B cell (primary cell): ENCODE data around the gene DCAF4. TPM values are rescaled to one million over a fixed set of nuclear protein-coding genes. Genes with fewer than 3 reads are reported as not detected.

ENCODE experiments used
- ATAC-seq: fragments of 200-7000 bp; cut with Tn5 transposase; one replicate; pipeline ENCODE4 v1.10.0; 2021; ENCODE audit warnings: low read depth, mild to moderate bottlenecking, moderate number of reproducible peaks, moderate library complexity
- CTCF ChIA-PET: fragments of 350-600 bp; sonication (Branson Sonifier 250); formaldehyde crosslinking; loops from one replicate; lab custom pipeline; 2021; ENCODE audit warnings: antibody characterized with exemption, inconsistent platforms; lab: Charles Lee
- POLR2A ChIA-PET: fragments of 350-600 bp; sonication (Branson Sonifier 250); formaldehyde crosslinking; loops from one replicate; lab custom pipeline; 2021; ENCODE audit warnings: antibody characterized with exemption; lab: Charles Lee
- DNase-seq: peaks from one replicate; pipeline ENCODE4 v3.0.0; 2013
- H2AFZ ChIP-seq: 2 replicates; pipeline ENCODE4 v1.6.1; 2012; ENCODE audit warnings: mild to moderate bottlenecking, low read depth, low read length; ENCODE audit not compliant: insufficient read depth, poor library complexity, severe bottlenecking
- H3K27ac ChIP-seq, 2 donors: 1 replicate in 1 of 2; 2 replicates in 1 of 2; pipeline ENCODE4 v1.5.1; 2012 to 2013; ENCODE audit warnings: low read length in 2 of 2, mild to moderate bottlenecking in 2 of 2, moderate library complexity in 1 of 2
- H3K27me3 ChIP-seq, 4 experiments: fragments of 200-600 bp in 1 of 4; sonication (generic) in 1 of 4; replicated peaks in 1 of 4; 1 replicate in 2 of 4; 2 replicates in 2 of 4; pipeline versions ENCODE4 v1.6.1 to v1.7.0; 2013 to 2016; ENCODE audit warnings: low read length in 3 of 4, mild to moderate bottlenecking in 2 of 4, mixed read lengths in 1 of 4, moderate library complexity in 1 of 4; ENCODE audit not compliant: insufficient read depth in 4 of 4, control insufficient read depth in 3 of 4; ENCODE audit errors: control extremely low read depth in 1 of 4
- H3K36me3 ChIP-seq, 2 experiments: replicated peaks in 1 of 2; 1 replicate in 1 of 2; 2 replicates in 1 of 2; pipeline versions ENCODE4 v1.6.1 to v1.7.1; 2013; ENCODE audit warnings: low read length in 1 of 2; ENCODE audit not compliant: insufficient read depth in 2 of 2, control insufficient read depth in 1 of 2; ENCODE audit errors: control extremely low read depth in 1 of 2, extremely low read depth in 1 of 2
- H3K4me1 ChIP-seq, 2 donors: fragments of 200-600 bp in 1 of 2; sonication (generic) in 1 of 2; 1 replicate in 1 of 2; 2 replicates in 1 of 2; pipeline versions ENCODE4 v1.5.1 to v1.6.1; 2013 to 2017; ENCODE audit warnings: low read length in 2 of 2; ENCODE audit not compliant: control insufficient read depth in 2 of 2, insufficient read depth in 2 of 2
- H3K4me2 ChIP-seq: replicated peaks from 2 replicates; pipeline ENCODE3; 2012; ENCODE audit warnings: mild to moderate bottlenecking, low read depth, low read length; ENCODE audit not compliant: poor library complexity, severe bottlenecking
- H3K4me3 ChIP-seq, 5 experiments: fragments of 200-600 bp in 1 of 5; sonication (generic) in 1 of 5; 1 replicate in 3 of 5; 2 replicates in 2 of 5; pipeline versions ENCODE4 v1.5.1 to v1.7.0; 2011 to 2016; ENCODE audit warnings: low read length in 4 of 5, mild to moderate bottlenecking in 4 of 5, low read depth in 2 of 5, control low read depth in 1 of 5, moderate library complexity in 1 of 5; ENCODE audit not compliant: insufficient read depth in 1 of 5; ENCODE audit errors: control extremely low read depth in 1 of 5, extremely low read depth in 1 of 5
- H3K79me2 ChIP-seq: fragments of 200-600 bp; sonication (generic); one replicate; pipeline ENCODE4 v1.6.0; 2016; ENCODE audit warnings: low read length; ENCODE audit not compliant: control insufficient read depth, insufficient read depth
- H3K9ac ChIP-seq: fragments of 200-600 bp; sonication (generic); 2 replicates; pipeline ENCODE4 v1.6.1; 2017; ENCODE audit warnings: mild to moderate bottlenecking, low read length, moderate library complexity
- H3K9me3 ChIP-seq, 3 donors: one replicate each; pipeline versions ENCODE4 v1.6.1 to v1.7.1; 2013; ENCODE audit warnings: low read length in 2 of 3; ENCODE audit not compliant: control insufficient read depth in 2 of 3, insufficient read depth in 1 of 3; ENCODE audit errors: control extremely low read depth in 1 of 3
- H4K20me1 ChIP-seq: 2 replicates; pipeline ENCODE4 v1.6.0; 2012; ENCODE audit warnings: mild to moderate bottlenecking, low read length; ENCODE audit not compliant: insufficient read depth, control insufficient read depth, poor library complexity, severe bottlenecking
- H3K27ac Mint-ChIP-seq: one replicate; pipeline ENCODE4 v1.8.0; 2021; ENCODE audit warnings: mixed read lengths
- H3K27me3 Mint-ChIP-seq: one replicate; pipeline ENCODE4 v1.8.0; 2021; ENCODE audit warnings: mixed read lengths
- H3K4me1 Mint-ChIP-seq: one replicate; pipeline ENCODE4 v1.8.0; 2021; ENCODE audit warnings: mixed read lengths
- H3K4me3 Mint-ChIP-seq: one replicate; pipeline ENCODE4 v1.8.0; 2021; ENCODE audit warnings: mixed read lengths
- H3K9me3 Mint-ChIP-seq: one replicate; pipeline ENCODE4 v1.8.0; 2022; ENCODE audit warnings: mixed read lengths; ENCODE audit not compliant: insufficient read depth
- CTCF ChIP-seq: fragments of 200-600 bp; IDR thresholded peaks from one replicate; pipeline ENCODE4 v1.8.0; 2022; ENCODE audit warnings: antibody characterized with exemption, mild to moderate bottlenecking
- EZH2 ChIP-seq: IDR thresholded peaks from 2 replicates; pipeline ENCODE4 v1.6.1; 2012; ENCODE audit warnings: borderline replicate concordance, low read depth, mild to moderate bottlenecking, moderate library complexity, low read length; ENCODE audit not compliant: insufficient read depth, poor library complexity, severe bottlenecking
- WGBS: methylation state at CpG from one replicate; pipeline ENCODE4 v1.1.5; 2013; ENCODE audit warnings: missing lambda C conversion rate; ENCODE audit not compliant: insufficient coverage; 5-methylcytosine and 5-hydroxymethylcytosine counted together
- intact Hi-C: fragments of 100-400 bp; cut with micrococcal nuclease; formaldehyde crosslinking; loops from one replicate; pipeline ENCODE4 v1.10.0; 2022
- polyA plus RNA-seq: library from polyadenylated mRNA; depleted of rRNA; stranded (reverse); fragments of >200 nt; gene quantifications from 2 replicates; pipeline ENCODE4 v1.2.3, GENCODE V29; 2012
- total RNA-seq, 2 donors: library from RNA; stranded (reverse); fragments of 120-200 nt in 1 of 2; gene quantifications; 1 replicate in 1 of 2; 2 replicates in 1 of 2; pipeline versions ENCODE4 v1.2.3 to v1.2.4, GENCODE V29; 2013 to 2022

The DCAF4 gene
- total and polyA plus RNA-seq, 2 donors (not counting 1 experiment from before 2014, with no cell fraction given) = 35.3 to 54.6 TPM

GRCh38 chr14:72909163-72909562, 17.1 kb upstream of the DCAF4 start:
- Histone ChIP-seq H4K20me1 (no peaks in the 10 kb centered on the region), H2AFZ (no peak overlapping the region), H3K9me3 (no peaks in the 10 kb centered on the region), H3K27ac (no peak overlapping the region), H3K36me3 (no peaks in the 10 kb centered on the region), H3K4me1 (peaks cover 7 to 22% of the 10 kb centered on the region in 2 donors), H3K9ac (no peak overlapping the region), H3K79me2 (no peaks in the 10 kb centered on the region), H3K4me3 (no peak overlapping the region), H3K4me2 (no peak overlapping the region), H3K27me3 (no peaks in the 10 kb centered on the region)
- Mint-ChIP-seq H3K27ac (no peak overlapping the region), H3K4me3 (no peak overlapping the region), H3K27me3 (peaks cover 6% of the 10 kb centered on the region), H3K9me3 (no peaks in the 10 kb centered on the region), H3K4me1 (peaks cover 13% of the 10 kb centered on the region)
- intact Hi-C loops = no loop called here
- TF ChIP-seq CTCF (no peak), EZH2 (no peak)
- no peak for DNase-seq
- 95% methylated on average over 5 of the region's 5 CpGs for WGBS
- ChIA-PET CTCF (interaction anchor here (0.7 to 4.5 kb wide), 7 partner anchors 16 to 399 kb away, joined by 4 to 56 read pairs (median 4); no protein-coding TSS in a partner anchor), POLR2A (no interaction called here)
- ATAC-seq = no peak

- intact Hi-C loops = no loop called here
- no peak overlapping the region for H3K9ac ChIP-seq
- no peaks in the 10 kb centered on the region for H4K20me1 ChIP-seq
- peaks cover 12% of the 10 kb centered on the region for H3K27me3 Mint-ChIP-seq
- no peak overlapping the region for H3K27ac Mint-ChIP-seq
- POLR2A ChIA-PET = no interaction called here
- H3K4me3 ChIP-seq = no peak overlapping the region
- no peak for ATAC-seq
- no peak overlapping the region for H2AFZ ChIP-seq
- no peaks in the 10 kb centered on the region for H3K79me2 ChIP-seq
- no peak overlapping the region for H3K4me2 ChIP-seq
- H3K27ac ChIP-seq = no peak overlapping the region
- H3K4me1 Mint-ChIP-seq = no peaks in the 10 kb centered on the region
- H3K4me1 ChIP-seq = no peaks in the 10 kb centered on the region
- H3K9me3 Mint-ChIP-seq = no peaks in the 10 kb centered on the region
- H3K36me3 ChIP-seq = no peaks in the 10 kb centered on the region
- H3K9me3 ChIP-seq = no peaks in the 10 kb centered on the region
- no CpG with 5 or more reads among the region's 2 CpGs for WGBS
- CTCF ChIA-PET = no interaction called here
- TF ChIP-seq EZH2 (no peak), CTCF (no peak)
- no peak overlapping the region for H3K4me3 Mint-ChIP-seq
- peaks cover 0 to 6% (median 1%) of the 10 kb centered on the region in 4 experiments for H3K27me3 ChIP-seq
- no peak for DNase-seq
Measured at GRCh38 chr14:72913809-72914208, 12.5 kb upstream of the DCAF4 start.
